Smooth muscle cell of the brain vasculature (primary cell): ENCODE measurements around the gene CEP97.
"Not testable (repeated sequence)": the region's sequence is repeated elsewhere in the genome, so short reads cannot be mapped to it uniquely, and the experiment has no call there.

ENCODE experiments used
- DNase-seq: peaks from one replicate; pipeline ENCODE4 v3.0.0-alpha.2; 2012; ENCODE audit warnings: low read depth, low spot score

The CEP97 gene

GRCh38 chr3:101701696-101702634 is 22.4 kb upstream of the CEP97 start:
- no peak for DNase-seq

- DNase-seq = no peak
Observed at GRCh38 chr3:101702726-101703125, 21.7 kb upstream of the CEP97 start.

GRCh38 chr3:101703169-101703568 is 21.2 kb upstream of the CEP97 start:
- DNase-seq = no peak

- DNase-seq = not testable (repeated sequence)
Observed at GRCh38 chr3:101704639-101705038, 19.8 kb upstream of the CEP97 start.

- DNase-seq = no peak
Observed at GRCh38 chr3:101709126-101709525, 15.3 kb upstream of the CEP97 start.

- no peak for DNase-seq
Observed at GRCh38 chr3:101718455-101718854, 6.0 kb upstream of the CEP97 start.

- DNase-seq = no peak
Observed at GRCh38 chr3:101719604-101720185, 4.7 kb upstream of the CEP97 start.

GRCh38 chr3:101720851-101721840 is 3.3 kb upstream of the CEP97 start:
- no peak for DNase-seq

GRCh38 chr3:101722394-101723173 is 1.8 kb upstream of the CEP97 start:
- DNase-seq = no peak

- no peak for DNase-seq
Observed at GRCh38 chr3:101725194-101725889, 928 bp downstream of the CEP97 start.

- no peak for DNase-seq
Observed at GRCh38 chr3:101725890-101726275, 1.5 kb downstream of the CEP97 start.

GRCh38 chr3:101729586-101729985 is 5.2 kb downstream of the CEP97 start:
- DNase-seq = no peak

- no peak for DNase-seq
Observed at GRCh38 chr3:101730839-101731238, 6.4 kb downstream of the CEP97 start.

- no peak for DNase-seq
Observed at GRCh38 chr3:101732240-101732641, 7.8 kb downstream of the CEP97 start.

GRCh38 chr3:101735833-101736232 is 11.4 kb downstream of the CEP97 start:
- no peak for DNase-seq

GRCh38 chr3:101741914-101742313 is 17.5 kb downstream of the CEP97 start:
- not testable (repeated sequence) for DNase-seq

- no peak for DNase-seq
Observed at GRCh38 chr3:101744811-101745210, 20.4 kb downstream of the CEP97 start.

GRCh38 chr3:101745934-101746333 is 21.5 kb downstream of the CEP97 start:
- DNase-seq = not testable (repeated sequence)

GRCh38 chr3:101753386-101754113 is 29.1 kb downstream of the CEP97 start:
- not testable (repeated sequence) for DNase-seq

- DNase-seq = no peak
Observed at GRCh38 chr3:101758224-101758623, 33.8 kb downstream of the CEP97 start.
